Sigmoid colon (tissue), 4 donors: ENCODE data around the gene CCNE1.

Source experiments
- EP300 ChIP-seq, 4 donors: sonication (generic); formaldehyde crosslinking; IDR thresholded peaks; one replicate each; pipeline ENCODE4 v1.6.1; 2017; ENCODE audit warnings: antibody characterized with exemption in 4 of 4
- POLR2A ChIP-seq, 2 donors: fragments of 450-650 bp; IDR thresholded peaks; one replicate each; pipeline ENCODE4 v1.6.1; 2016; ENCODE audit warnings: antibody characterized with exemption in 2 of 2, mild to moderate bottlenecking in 2 of 2, moderate library complexity in 2 of 2
- POLR2AphosphoS5 ChIP-seq, 4 donors: sonication (generic); formaldehyde crosslinking; IDR thresholded peaks; one replicate each; pipeline ENCODE4 v1.6.1; 2017; ENCODE audit warnings: antibody characterized with exemption in 4 of 4
- TF ChIP-seq, protein P1 (sequence below), 4 experiments: fragments of 450-650 bp in 3 of 4; fragments of 200-600 bp in 1 of 4; IDR thresholded peaks; one replicate each; pipeline ENCODE4 v1.5.1; 2016 to 2019; ENCODE audit warnings: antibody characterized with exemption in 4 of 4, mild to moderate bottlenecking in 3 of 4, moderate library complexity in 2 of 4

DNA sequence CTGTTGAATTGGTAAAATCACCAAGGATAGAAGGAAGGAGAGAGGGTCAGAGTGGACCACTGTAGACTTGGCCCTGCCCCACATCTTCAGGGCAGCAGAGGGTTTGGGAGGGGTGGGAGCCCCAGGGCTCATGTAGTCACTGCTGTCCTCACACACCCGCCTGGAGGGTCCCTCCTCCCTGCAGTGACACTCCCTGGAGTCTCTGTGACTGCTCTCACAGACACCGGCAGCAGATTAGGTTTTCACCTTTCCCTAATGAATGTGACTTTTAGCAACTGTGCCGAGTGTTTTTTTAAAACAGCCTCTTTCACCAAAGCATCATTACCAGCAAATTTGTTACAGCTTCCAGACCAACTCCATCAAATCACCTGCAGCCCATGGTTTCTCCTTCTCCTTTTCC, 45.7 kb upstream of the CCNE1 start:
- TF ChIP-seq, protein P1, sequence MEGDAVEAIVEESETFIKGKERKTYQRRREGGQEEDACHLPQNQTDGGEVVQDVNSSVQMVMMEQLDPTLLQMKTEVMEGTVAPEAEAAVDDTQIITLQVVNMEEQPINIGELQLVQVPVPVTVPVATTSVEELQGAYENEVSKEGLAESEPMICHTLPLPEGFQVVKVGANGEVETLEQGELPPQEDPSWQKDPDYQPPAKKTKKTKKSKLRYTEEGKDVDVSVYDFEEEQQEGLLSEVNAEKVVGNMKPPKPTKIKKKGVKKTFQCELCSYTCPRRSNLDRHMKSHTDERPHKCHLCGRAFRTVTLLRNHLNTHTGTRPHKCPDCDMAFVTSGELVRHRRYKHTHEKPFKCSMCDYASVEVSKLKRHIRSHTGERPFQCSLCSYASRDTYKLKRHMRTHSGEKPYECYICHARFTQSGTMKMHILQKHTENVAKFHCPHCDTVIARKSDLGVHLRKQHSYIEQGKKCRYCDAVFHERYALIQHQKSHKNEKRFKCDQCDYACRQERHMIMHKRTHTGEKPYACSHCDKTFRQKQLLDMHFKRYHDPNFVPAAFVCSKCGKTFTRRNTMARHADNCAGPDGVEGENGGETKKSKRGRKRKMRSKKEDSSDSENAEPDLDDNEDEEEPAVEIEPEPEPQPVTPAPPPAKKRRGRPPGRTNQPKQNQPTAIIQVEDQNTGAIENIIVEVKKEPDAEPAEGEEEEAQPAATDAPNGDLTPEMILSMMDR (IDR thresholded peaks at IDR 0.05), result no peak
- no peak for TF ChIP-seq POLR2A (IDR thresholded peaks at IDR 0.05)
- TF ChIP-seq POLR2AphosphoS5 (IDR thresholded peaks at IDR 0.05), result no peak
- TF ChIP-seq EP300 (IDR thresholded peaks at IDR 0.05), result no peak
